IMR-90 (cell line): ENCODE results near the gene UBN1. TPM values are rescaled to one million over a fixed set of nuclear protein-coding genes. Genes with fewer than 3 reads are reported as not detected.

Experiments used
- ATAC-seq: fragments of 200-7000 bp; cut with Tn5 transposase; 2 replicates; pipeline ENCODE4 v1.9.1; 2020; ENCODE audit warnings: low read depth, mild to moderate bottlenecking, moderate library complexity
- BruUV-seq: library from RNA; stranded (reverse); fragments of 400-500 nt; replicated peaks from 2 replicates; lab custom pipeline; 2021; lab: Mats Ljungman, UMichigan
- CTCF ChIA-PET: fragments of 300-600 bp; formaldehyde crosslinking; extraction: SDS; loops from one replicate; lab custom pipeline; 2021; ENCODE audit warnings: antibody characterized with exemption; lab: Yijun Ruan, JAX
- POLR2A ChIA-PET: fragments of 300-600 bp; sonication (Branson Sonifier 250); formaldehyde crosslinking; loops from one replicate; lab custom pipeline; 2022; ENCODE audit warnings: antibody characterized with exemption; ENCODE audit not compliant: unreplicated experiment; lab: Charles Lee
- DNase-seq: peaks from one replicate; pipeline ENCODE4 v3.0.0; 2013
- H2AFZ ChIP-seq: replicated peaks from 2 replicates; pipeline ENCODE3; 2013; ENCODE audit warnings: low read length, mild to moderate bottlenecking; ENCODE audit not compliant: poor library complexity
- H2AK5ac ChIP-seq: 2 replicates; pipeline ENCODE4 v1.6.1; 2013; ENCODE audit warnings: low read depth, low read length, inconsistent platforms
- H2AK9ac ChIP-seq: replicated peaks from 2 replicates; pipeline ENCODE3; 2013; ENCODE audit warnings: mild to moderate bottlenecking, low read depth, low read length, moderate library complexity; ENCODE audit not compliant: poor library complexity
- H2BK120ac ChIP-seq: 2 replicates; pipeline ENCODE4 v1.6.1; 2013; ENCODE audit warnings: low read depth, low read length, inconsistent platforms
- H2BK15ac ChIP-seq: 3 replicates; pipeline ENCODE4 v1.6.1; 2013; ENCODE audit warnings: low read depth, low read length, inconsistent platforms
- H2BK20ac ChIP-seq: 2 replicates; pipeline ENCODE4 v1.6.1; 2013; ENCODE audit warnings: low read depth, mild to moderate bottlenecking, inconsistent platforms, low read length, moderate library complexity
- H2BK5ac ChIP-seq: 2 replicates; pipeline ENCODE4 v1.6.1; 2013; ENCODE audit warnings: mild to moderate bottlenecking, low read depth, low read length, inconsistent platforms; ENCODE audit not compliant: poor library complexity, severe bottlenecking
- H3K14ac ChIP-seq: replicated peaks from 2 replicates; pipeline ENCODE4 v1.6.1; 2013; ENCODE audit warnings: low read depth, low read length, inconsistent platforms
- H3K18ac ChIP-seq: 2 replicates; pipeline ENCODE4 v1.6.1; 2013; ENCODE audit warnings: low read depth, low read length, control low read depth
- H3K23ac ChIP-seq: 2 replicates; pipeline ENCODE4 v1.6.1; 2013; ENCODE audit warnings: low read depth, low read length, inconsistent platforms
- H3K27ac ChIP-seq: 2 replicates; pipeline ENCODE4 v1.5.1; 2013; ENCODE audit warnings: mild to moderate bottlenecking, control low read depth, low read length; ENCODE audit not compliant: insufficient read depth
- H3K27me3 ChIP-seq: 2 replicates; pipeline ENCODE4 v1.6.1; 2013; ENCODE audit warnings: low read length; ENCODE audit not compliant: control insufficient read depth, insufficient read depth
- H3K36me3 ChIP-seq: 2 replicates; pipeline ENCODE4 v1.6.1; 2013; ENCODE audit warnings: low read length, mixed read lengths; ENCODE audit not compliant: control insufficient read depth, insufficient read depth
- H3K4ac ChIP-seq: 2 replicates; pipeline ENCODE4 v1.6.1; 2013; ENCODE audit warnings: low read depth, low read length, inconsistent platforms
- H3K4me1 ChIP-seq: 2 replicates; pipeline ENCODE4 v1.6.1; 2013; ENCODE audit warnings: low read length, mixed read lengths; ENCODE audit not compliant: control insufficient read depth, insufficient read depth
- H3K4me2 ChIP-seq: 2 replicates; pipeline ENCODE4 v1.6.1; 2013; ENCODE audit warnings: low read depth, mild to moderate bottlenecking, control low read depth, low read length, moderate library complexity
- H3K4me3 ChIP-seq: 2 replicates; pipeline ENCODE4 v1.5.1; 2013; ENCODE audit warnings: low read depth, mild to moderate bottlenecking, control low read depth, low read length, moderate library complexity; ENCODE audit not compliant: insufficient read depth
- H3K56ac ChIP-seq: 2 replicates; pipeline ENCODE4 v1.6.1; 2013; ENCODE audit warnings: low read length, inconsistent platforms; ENCODE audit not compliant: insufficient read depth; ENCODE audit errors: extremely low read depth
- H3K79me1 ChIP-seq, 2 experiments: 2 replicates each; pipeline ENCODE4 v1.6.1; 2013; ENCODE audit warnings: low read length in 2 of 2, inconsistent platforms in 1 of 2, low read depth in 1 of 2
- H3K9ac ChIP-seq: 2 replicates; pipeline ENCODE4 v1.6.1; 2013; ENCODE audit warnings: low read depth, low read length, control low read depth
- H3K9me1 ChIP-seq: 2 replicates; pipeline ENCODE4 v1.6.1; 2013; ENCODE audit warnings: low read length, inconsistent platforms; ENCODE audit not compliant: insufficient read depth
- H3K9me3 ChIP-seq: 2 replicates; pipeline ENCODE4 v1.6.1; 2013; ENCODE audit warnings: low read length; ENCODE audit not compliant: control insufficient read depth, insufficient read depth
- H4K20me1 ChIP-seq: 2 replicates; pipeline ENCODE4 v1.6.1; 2013; ENCODE audit warnings: low read length, inconsistent platforms; ENCODE audit not compliant: insufficient read depth
- H4K5ac ChIP-seq: 2 replicates; pipeline ENCODE4 v1.6.1; 2013; ENCODE audit warnings: mild to moderate bottlenecking, low read depth, low read length, control low read depth
- H4K8ac ChIP-seq, 2 experiments: 2 replicates each; pipeline ENCODE4 v1.6.1; 2013; ENCODE audit warnings: low read depth in 2 of 2, low read length in 2 of 2, control low read depth in 1 of 2, inconsistent platforms in 1 of 2
- H4K91ac ChIP-seq: 2 replicates; pipeline ENCODE4 v1.6.1; 2013; ENCODE audit warnings: low read depth, low read length, inconsistent platforms; ENCODE audit not compliant: insufficient read depth
- BHLHE40 ChIP-seq: fragments of 150-350 bp; IDR thresholded peaks from 2 replicates; pipeline ENCODE4 v1.6.1; 2016; ENCODE audit warnings: mild to moderate bottlenecking, low read depth, low read length
- CHD1 ChIP-seq: IDR thresholded peaks from 2 replicates; pipeline ENCODE4 v1.6.1; 2012; ENCODE audit warnings: low read depth, low read length, improper control_type of control experiment
- CTCF ChIP-seq: conservative IDR thresholded peaks from 2 replicates; pipeline ENCODE4 v1.5.1; 2012; ENCODE audit warnings: mild to moderate bottlenecking, low read depth, low read length, improper control_type of control experiment
- MAFK ChIP-seq: IDR thresholded peaks from 2 replicates; pipeline ENCODE4 v1.6.1; 2012; ENCODE audit warnings: low read depth, low read length, improper control_type of control experiment
- MAZ ChIP-seq: IDR thresholded peaks from 2 replicates; pipeline ENCODE4 v1.6.1; 2012; ENCODE audit warnings: low read depth, mild to moderate bottlenecking, low read length, improper control_type of control experiment, moderate library complexity, borderline replicate concordance
- MXI1 ChIP-seq: IDR thresholded peaks from 2 replicates; pipeline ENCODE4 v1.6.1; 2012; ENCODE audit warnings: low read depth, mild to moderate bottlenecking, low read length, moderate library complexity, borderline replicate concordance
- NFE2L2 ChIP-seq: fragments of 150-350 bp; IDR thresholded peaks from 2 replicates; pipeline ENCODE4 v1.6.1; 2016; ENCODE audit warnings: low read depth, mild to moderate bottlenecking, low read length
- POLR2A ChIP-seq: IDR thresholded peaks from 2 replicates; pipeline ENCODE4 v1.6.1; 2012; ENCODE audit warnings: mild to moderate bottlenecking, low read depth, low read length
- RAD21 ChIP-seq: IDR thresholded peaks from 2 replicates; pipeline ENCODE4 v1.6.1; 2012; ENCODE audit warnings: low read length, improper control_type of control experiment
- RCOR1 ChIP-seq: IDR thresholded peaks from 2 replicates; pipeline ENCODE4 v1.6.1; 2012; ENCODE audit warnings: mild to moderate bottlenecking, low read length, improper control_type of control experiment; ENCODE audit not compliant: insufficient replicate concordance
- RFX5 ChIP-seq: IDR thresholded peaks from 2 replicates; pipeline ENCODE4 v1.8.0; 2012; ENCODE audit warnings: low read depth, mild to moderate bottlenecking, low read length, moderate library complexity
- USF2 ChIP-seq: fragments of 150-350 bp; IDR thresholded peaks from 2 replicates; pipeline ENCODE4 v1.6.1; 2017; ENCODE audit warnings: mild to moderate bottlenecking, antibody characterized with exemption, low read length, low read depth
- WGBS, 2 experiments: methylation state at CpG; one replicate each; pipeline versions ENCODE4 v1.1.5 to v1.1.7; 2013; ENCODE audit warnings: missing lambda C conversion rate in 2 of 2; ENCODE audit not compliant: insufficient read length in 1 of 2; ENCODE audit errors: extremely low coverage in 2 of 2; 5-methylcytosine and 5-hydroxymethylcytosine counted together
- dilution Hi-C: fragments of 300-500 bp; cut with HindIII; formaldehyde crosslinking; loops from one replicate; pipeline ENCODE4 v1.14.3; 2018; ENCODE audit warnings: low sequenced_read_pairs; ENCODE audit not compliant: unreplicated experiment
- in situ Hi-C: fragments of 300-500 bp; cut with MboI; formaldehyde crosslinking; loops from 3 replicates; pipeline ENCODE4 v1.14.3; 2019; ENCODE audit warnings: low sequenced_read_pairs, inconsistent platforms, mixed read lengths
- intact Hi-C: fragments of 100-400 bp; cut with micrococcal nuclease; formaldehyde crosslinking; loops from 2 replicates; pipeline ENCODE4 v1.10.0; 2022
- polyA plus RNA-seq, 3 experiments: library from polyadenylated mRNA; depleted of rRNA; stranded (reverse); fragments of >200 nt; gene quantifications; 2 replicates each; pipeline ENCODE4 v1.2.3, GENCODE V29; 2012; ENCODE audit warnings: low replicate concordance in 1 of 3
- total RNA-seq: library from RNA; depleted of rRNA; stranded (reverse); fragments of >200 nt; gene quantifications from 2 replicates; pipeline ENCODE4 v1.2.3, GENCODE V29; 2012

Gene UBN1
- total and polyA plus RNA-seq, 2 of the 4 experiments (the other 2 are of a cell fraction), result 5.7 to 16.3 TPM

DNA sequence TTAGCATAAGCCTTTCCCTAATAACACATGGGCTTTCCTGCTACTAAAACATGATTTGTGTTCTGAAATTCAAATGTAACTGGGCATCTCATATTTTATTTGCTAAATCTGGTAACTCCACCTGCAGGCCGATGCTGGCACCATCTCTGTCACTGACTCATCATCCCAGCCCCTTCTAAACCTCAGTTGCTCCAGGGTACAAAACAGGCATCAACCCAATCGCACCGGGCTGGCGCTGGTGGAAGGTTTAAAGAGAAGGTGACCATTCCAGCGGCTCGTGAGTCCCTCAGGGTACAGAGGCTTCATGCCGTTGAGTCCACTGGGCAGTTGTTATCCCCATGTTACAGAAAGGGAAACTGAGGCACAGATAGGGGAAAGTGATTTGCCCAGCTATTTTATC, 62.5 kb downstream of the UBN1 start:
- CTCF ChIA-PET, result no interaction called here
- 90% methylated on average over 2 of the region's 7 CpGs; no CpG with 5 or more reads in 1 of the 2 experiments for WGBS, 2 experiments
- Histone ChIP-seq H2BK15ac (no peak overlapping the region), H4K20me1 (no peaks in the 10 kb centered on the region), H2BK5ac (no peak overlapping the region), H4K8ac (no peak overlapping the region), H3K56ac (no peak overlapping the region), H3K4me1 (no peaks in the 10 kb centered on the region), H3K79me1 (no peaks in the 10 kb centered on the region), H2BK120ac (no peak overlapping the region), H3K18ac (no peak overlapping the region), H3K27me3 (peaks cover 7% of the 10 kb centered on the region; the same call in 1 of the 2 replicates), H3K36me3 (no peaks in the 10 kb centered on the region), H2AK5ac (no peak overlapping the region), H2AFZ (no peak overlapping the region), H3K14ac (no peak overlapping the region), H4K91ac (no peak overlapping the region), H3K23ac (no peak overlapping the region), H3K27ac (no peak overlapping the region), H3K4me3 (no peak overlapping the region), H2AK9ac (no peak overlapping the region), H4K5ac (no peak overlapping the region), H3K4ac (no peak overlapping the region), H2BK20ac (no peak overlapping the region), H3K4me2 (no peak overlapping the region), H3K9me3 (no peaks in the 10 kb centered on the region), H3K9ac (no peak overlapping the region), H3K9me1 (no peaks in the 10 kb centered on the region)
- POLR2A ChIA-PET, result no interaction called here
- no TSS peak for BruUV-seq
- in situ Hi-C loops, result no loop called here
- ATAC-seq (no peak), DNase-seq (no peak)
- TF ChIP-seq RFX5 (no peak), BHLHE40 (no peak), MXI1 (no peak), POLR2A (no peak), MAFK (no peak), RCOR1 (no peak), NFE2L2 (no peak), CTCF (no peak), MAZ (no peak), USF2 (no peak), CHD1 (no peak), RAD21 (no peak)
- dilution Hi-C loops, result no loop called here
- intact Hi-C loops, result no loop called here
